Measurements from ENCODE around the gene CEBPA. TPM values are rescaled to one million over a fixed set of nuclear protein-coding genes. Genes with fewer than 3 reads are reported as not detected.
"Not testable (repeated sequence)": the region's sequence is repeated elsewhere in the genome, so short reads cannot be mapped to it uniquely, and the experiment has no call there.

CEBPA gene
- total RNA-seq, 2 experiments from 2014 or later = 0.23 TPM; not detected in 1

DNA sequence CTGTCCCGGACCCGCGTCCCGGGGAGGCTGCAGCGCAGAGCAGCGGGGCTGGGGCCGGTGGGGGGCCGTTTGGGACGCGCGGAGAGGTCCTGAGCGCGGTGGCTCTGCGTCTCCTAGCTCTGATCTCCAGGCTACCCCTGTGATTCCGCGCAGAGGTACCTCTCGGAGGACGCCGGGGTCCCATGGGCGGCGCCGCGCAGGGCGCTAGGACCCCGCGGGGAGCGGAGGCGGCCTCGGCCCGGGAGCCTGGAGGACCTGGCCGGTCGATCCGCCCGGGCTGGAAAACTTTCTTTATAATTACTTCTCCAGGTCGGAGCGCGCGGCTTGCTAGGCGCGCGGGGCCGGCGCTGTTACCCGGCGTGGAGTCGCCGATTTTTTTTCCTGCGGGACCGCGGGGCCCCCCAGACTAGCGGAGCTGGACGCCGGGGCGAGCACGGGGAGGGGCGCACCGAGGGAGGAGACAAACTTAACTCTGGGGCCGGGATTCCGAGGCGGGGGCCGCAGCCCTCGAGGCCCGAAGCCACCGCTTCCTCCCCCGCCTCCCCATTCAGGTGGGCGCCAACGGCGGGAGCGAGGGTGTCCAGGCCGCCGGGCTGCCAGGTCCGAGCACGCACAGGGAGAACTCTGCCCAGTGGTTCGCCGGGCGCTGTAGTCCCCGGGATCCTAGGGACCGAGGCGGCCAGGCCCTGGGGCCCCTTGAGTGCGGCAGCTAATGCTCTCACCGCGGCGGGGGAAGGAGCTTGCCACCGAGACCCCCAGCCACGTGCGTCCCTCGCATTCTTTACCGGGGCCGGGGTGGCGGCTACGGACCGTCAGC is 848 bp upstream of the CEBPA start:
- no peaks in the 10 kb centered on the region for H3K4me1 Mint-ChIP-seq
- no peaks in the 10 kb centered on the region for H3K9me3 Mint-ChIP-seq (ENCODE audit: low read depth)
- no peaks in the 10 kb centered on the region for H3K36me3 Mint-ChIP-seq
- no peak for ATAC-seq
- no peak overlapping the region for H3K4me3 Mint-ChIP-seq
- CTCF ChIA-PET = interaction anchor here (0.9 to 1.2 kb wide), 5 partner anchors 8 to 475 kb away, joined by 3 to 4 read pairs (median 3); no protein-coding TSS in a partner anchor
- no peak for DNase-seq
- peaks cover 53% of the 10 kb centered on the region for H3K27me3 Mint-ChIP-seq
- no peak overlapping the region for H3K27ac Mint-ChIP-seq

DNA sequence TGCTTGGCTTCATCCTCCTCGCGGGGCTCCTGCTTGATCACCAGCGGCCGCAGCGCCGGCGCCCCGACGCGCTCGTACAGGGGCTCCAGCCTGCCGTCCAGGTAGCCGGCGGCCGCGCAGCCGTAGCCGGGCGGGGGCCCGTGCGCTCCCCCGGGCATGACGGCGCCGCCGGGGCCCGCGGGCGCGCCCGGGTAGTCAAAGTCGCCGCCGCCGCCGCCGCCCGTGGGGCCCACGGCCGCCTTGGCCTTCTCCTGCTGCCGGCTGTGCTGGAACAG is 497 bp downstream of the CEBPA start:
- DNase-seq (no peak), ATAC-seq (no peak)
- Mint-ChIP-seq H3K4me3 (no peak overlapping the region), H3K27ac (no peak overlapping the region), H3K9me3 (ENCODE audit: low read depth) (no peaks in the 10 kb centered on the region), H3K27me3 (peaks cover 46% of the 10 kb centered on the region), H3K4me1 (no peaks in the 10 kb centered on the region), H3K36me3 (no peaks in the 10 kb centered on the region)
- CTCF ChIA-PET = interaction anchor here (0.6 to 2.3 kb wide), 2 partner anchors 66 to 67 kb away, joined by 3 to 8 read pairs; no protein-coding TSS in a partner anchor

DNA sequence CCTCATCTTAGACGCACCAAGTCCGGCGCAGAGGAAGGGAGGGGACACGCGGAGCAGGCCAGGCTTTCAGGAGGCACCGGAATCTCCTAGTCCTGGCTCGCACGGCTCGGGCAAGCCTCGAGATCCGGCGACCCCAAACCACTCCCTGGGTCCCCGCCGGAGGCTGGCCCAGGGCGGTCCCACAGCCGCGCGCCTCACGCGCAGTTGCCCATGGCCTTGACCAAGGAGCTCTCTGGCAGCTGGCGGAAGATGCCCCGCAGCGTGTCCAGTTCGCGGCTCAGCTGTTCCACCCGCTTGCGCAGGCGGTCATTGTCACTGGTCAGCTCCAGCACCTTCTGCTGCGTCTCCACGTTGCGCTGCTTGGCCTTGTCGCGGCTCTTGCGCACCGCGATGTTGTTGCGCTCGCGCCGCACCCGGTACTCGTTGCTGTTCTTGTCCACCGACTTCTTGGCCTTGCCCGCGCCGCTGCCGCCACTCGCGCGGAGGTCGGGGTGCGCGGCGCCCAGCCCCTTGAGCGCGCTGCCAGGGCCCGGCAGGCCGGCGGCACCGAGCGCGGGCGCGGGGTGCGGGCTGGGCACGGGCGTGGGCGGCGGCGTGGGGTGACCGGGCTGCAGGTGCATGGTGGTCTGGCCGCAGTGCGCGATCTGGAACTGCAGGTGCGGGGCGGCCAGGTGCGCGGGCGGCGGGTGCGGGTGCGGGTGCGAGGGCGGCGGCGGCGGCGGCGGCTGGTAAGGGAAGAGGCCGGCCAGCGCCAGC is 1.0 kb downstream of the CEBPA start:
- Mint-ChIP-seq H3K9me3 (ENCODE audit: low read depth) (no peaks in the 10 kb centered on the region), H3K27ac (no peak overlapping the region), H3K4me3 (no peak overlapping the region), H3K36me3 (no peaks in the 10 kb centered on the region), H3K27me3 (peaks cover 44% of the 10 kb centered on the region), H3K4me1 (no peaks in the 10 kb centered on the region)
- ATAC-seq = no peak
- DNase-seq = no peak
- CTCF ChIA-PET = interaction anchor here (1.3 to 2.3 kb wide), 2 partner anchors 66 to 106 kb away, joined by 3 to 8 read pairs; no protein-coding TSS in a partner anchor

DNA sequence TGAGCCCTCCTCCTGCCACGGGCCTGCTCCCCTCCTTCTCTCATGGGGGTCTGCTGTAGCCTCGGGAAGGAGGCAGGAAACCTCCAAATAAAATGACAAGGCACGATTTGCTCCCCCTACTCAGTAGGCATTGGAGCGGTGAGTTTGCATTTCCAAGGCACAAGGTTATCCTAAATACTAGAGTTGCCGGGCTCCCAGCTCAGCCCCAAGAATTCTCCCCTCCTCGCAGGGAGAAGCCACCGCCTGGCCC is 1.5 kb downstream of the CEBPA start:
- CTCF ChIA-PET = interaction anchor here (1.3 to 2.3 kb wide), 2 partner anchors 66 to 106 kb away, joined by 3 to 8 read pairs; no protein-coding TSS in a partner anchor
- Mint-ChIP-seq H3K4me1 (no peaks in the 10 kb centered on the region), H3K36me3 (no peaks in the 10 kb centered on the region), H3K27me3 (peaks cover 39% of the 10 kb centered on the region), H3K4me3 (no peak overlapping the region), H3K27ac (no peak overlapping the region), H3K9me3 (ENCODE audit: low read depth) (no peaks in the 10 kb centered on the region)
- ATAC-seq = no peak
- DNase-seq = no peak

DNA sequence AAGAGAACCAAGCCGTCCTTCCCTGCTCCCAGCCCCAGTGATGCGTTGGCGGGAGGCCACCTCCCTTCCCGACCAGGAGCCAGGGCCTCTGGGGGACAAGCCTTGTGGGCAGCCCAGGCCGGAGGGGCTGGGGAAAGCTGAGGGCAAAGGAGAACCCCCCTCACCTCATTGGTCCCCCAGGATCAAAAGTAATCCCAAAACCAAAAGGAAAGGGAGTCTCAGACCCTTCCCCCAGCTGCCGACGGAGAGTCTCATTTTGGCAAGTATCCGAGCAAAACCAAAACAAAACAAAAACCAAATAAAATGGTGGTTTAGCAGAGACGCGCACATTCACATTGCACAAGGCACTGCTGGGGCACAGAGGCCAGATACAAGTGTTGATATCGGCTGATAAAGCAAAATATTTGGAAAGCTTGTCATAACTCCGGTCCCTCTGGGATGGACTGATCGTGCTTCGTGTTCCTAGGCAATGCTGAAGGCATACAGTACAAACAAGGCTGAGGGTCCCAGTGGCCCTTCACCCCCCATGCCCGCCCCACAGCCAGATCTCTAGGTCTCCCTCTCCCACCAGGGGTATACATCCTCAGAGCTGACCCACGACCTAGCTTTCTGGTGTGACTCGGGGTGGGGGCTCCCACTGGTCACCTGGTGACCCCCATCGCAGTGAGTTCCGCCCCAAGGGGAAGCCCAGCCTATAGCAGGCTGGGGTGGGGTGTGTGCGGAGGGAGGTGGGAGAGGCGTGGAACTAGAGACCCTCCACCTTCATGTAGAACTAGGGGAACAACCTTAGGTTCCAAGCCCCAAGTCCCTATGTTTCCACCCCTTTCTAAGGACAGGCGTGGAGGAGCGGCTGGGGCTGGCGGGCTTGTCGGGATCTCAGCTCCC is 2.1 kb downstream of the CEBPA start:
- DNase-seq (no peak), ATAC-seq (no peak)
- no peak overlapping the region for H3K4me3 Mint-ChIP-seq
- H3K9me3 Mint-ChIP-seq (ENCODE audit: low read depth) = no peaks in the 10 kb centered on the region
- H3K36me3 Mint-ChIP-seq = no peaks in the 10 kb centered on the region
- peaks cover 40% of the 10 kb centered on the region for H3K27me3 Mint-ChIP-seq
- CTCF ChIA-PET = interaction anchor here (0.6 to 2.3 kb wide), 3 partner anchors 65 to 116 kb away, joined by 3 to 8 read pairs (median 3); no protein-coding TSS in a partner anchor
- H3K4me1 Mint-ChIP-seq = no peaks in the 10 kb centered on the region
- no peak overlapping the region for H3K27ac Mint-ChIP-seq

DNA sequence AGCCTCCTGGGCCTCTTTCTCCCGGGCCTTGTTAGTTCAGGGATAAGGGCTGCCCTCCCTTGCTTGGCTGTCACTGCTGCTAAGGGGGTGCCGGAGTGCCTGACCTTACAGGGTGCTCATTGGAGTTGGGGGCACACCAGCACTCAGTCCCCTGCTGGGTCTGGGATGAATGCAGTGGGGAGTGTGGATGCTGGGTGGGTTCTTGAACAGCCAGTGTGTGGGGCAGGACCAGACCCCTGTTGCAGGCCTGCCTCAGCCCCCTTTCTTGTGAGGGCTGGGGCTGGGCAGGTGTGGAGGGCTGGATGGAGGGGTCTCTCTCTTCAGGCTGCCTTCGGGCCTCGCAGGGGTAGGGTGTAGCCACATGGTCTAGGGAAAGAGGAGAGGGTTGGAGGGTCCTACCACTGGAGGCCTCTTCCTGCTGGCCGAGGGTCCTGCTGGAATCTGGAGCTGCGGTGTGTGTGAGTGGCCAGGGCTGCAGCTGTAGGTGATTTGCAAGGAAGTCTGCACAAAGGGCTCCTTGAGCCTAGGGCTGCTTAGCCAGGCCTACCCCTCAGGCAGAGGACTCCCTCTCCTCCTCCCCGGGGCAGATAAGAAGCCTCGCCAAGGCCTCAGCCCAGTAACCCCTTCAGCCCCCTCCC is 3.2 kb downstream of the CEBPA start:
- DNase-seq (no peak), ATAC-seq (no peak)
- no peaks in the 10 kb centered on the region for H3K9me3 Mint-ChIP-seq (ENCODE audit: low read depth)
- no peaks in the 10 kb centered on the region for H3K4me1 Mint-ChIP-seq
- no peak overlapping the region for H3K27ac Mint-ChIP-seq
- no peak overlapping the region for H3K4me3 Mint-ChIP-seq
- H3K27me3 Mint-ChIP-seq = peaks cover 35% of the 10 kb centered on the region
- CTCF ChIA-PET = interaction anchor here (0.6 to 2.3 kb wide), 3 partner anchors 64 to 115 kb away, joined by 3 to 8 read pairs (median 4); no protein-coding TSS in a partner anchor
- no peaks in the 10 kb centered on the region for H3K36me3 Mint-ChIP-seq

DNA sequence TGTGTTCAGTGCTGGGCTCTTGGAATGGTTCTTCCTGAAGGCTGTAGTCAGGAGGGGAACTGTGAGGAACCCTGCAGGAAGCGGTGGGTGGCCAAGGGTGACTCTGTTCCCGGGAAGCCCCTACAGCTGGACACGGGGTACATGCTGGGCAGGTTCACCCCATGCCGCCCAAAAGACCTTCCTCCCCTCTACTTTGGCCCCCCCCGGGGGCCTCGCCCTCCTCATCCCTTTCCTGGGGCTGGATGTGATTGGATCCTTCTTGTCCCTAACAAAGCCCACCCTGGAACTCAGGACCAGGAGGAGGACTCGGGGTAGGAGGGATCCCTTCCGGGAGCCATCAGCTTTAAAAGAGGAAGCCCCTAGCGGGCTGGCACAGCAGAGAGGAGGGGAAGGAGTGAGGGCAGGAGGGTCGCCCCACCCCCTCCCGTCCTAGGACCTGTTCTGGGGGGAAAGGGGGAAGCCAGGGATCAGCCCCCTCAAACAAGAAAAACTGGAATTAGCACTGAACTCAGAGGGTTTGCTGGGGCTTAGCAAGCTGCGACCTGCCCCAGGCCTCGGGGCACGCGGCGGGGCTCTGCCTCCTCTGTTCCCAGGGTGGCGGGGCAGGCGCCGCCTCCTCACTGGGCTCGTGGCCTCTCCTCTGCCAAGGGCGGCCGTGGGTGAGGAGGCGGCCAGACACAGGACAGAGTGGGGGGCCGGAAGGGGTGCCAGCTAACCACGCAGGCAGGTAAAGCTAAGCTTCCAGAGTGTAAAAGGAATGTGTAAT is 4.0 kb downstream of the CEBPA start:
- Mint-ChIP-seq H3K9me3 (ENCODE audit: low read depth) (no peaks in the 10 kb centered on the region), H3K27ac (no peak overlapping the region), H3K27me3 (peaks cover 38% of the 10 kb centered on the region), H3K4me3 (no peak overlapping the region), H3K36me3 (no peaks in the 10 kb centered on the region), H3K4me1 (no peaks in the 10 kb centered on the region)
- ATAC-seq (no peak), DNase-seq (no peak)
- CTCF ChIA-PET = interaction anchor here (1.2 kb wide), 2 partner anchors 63 to 108 kb away, joined by 4 to 5 read pairs; no protein-coding TSS in a partner anchor

DNA sequence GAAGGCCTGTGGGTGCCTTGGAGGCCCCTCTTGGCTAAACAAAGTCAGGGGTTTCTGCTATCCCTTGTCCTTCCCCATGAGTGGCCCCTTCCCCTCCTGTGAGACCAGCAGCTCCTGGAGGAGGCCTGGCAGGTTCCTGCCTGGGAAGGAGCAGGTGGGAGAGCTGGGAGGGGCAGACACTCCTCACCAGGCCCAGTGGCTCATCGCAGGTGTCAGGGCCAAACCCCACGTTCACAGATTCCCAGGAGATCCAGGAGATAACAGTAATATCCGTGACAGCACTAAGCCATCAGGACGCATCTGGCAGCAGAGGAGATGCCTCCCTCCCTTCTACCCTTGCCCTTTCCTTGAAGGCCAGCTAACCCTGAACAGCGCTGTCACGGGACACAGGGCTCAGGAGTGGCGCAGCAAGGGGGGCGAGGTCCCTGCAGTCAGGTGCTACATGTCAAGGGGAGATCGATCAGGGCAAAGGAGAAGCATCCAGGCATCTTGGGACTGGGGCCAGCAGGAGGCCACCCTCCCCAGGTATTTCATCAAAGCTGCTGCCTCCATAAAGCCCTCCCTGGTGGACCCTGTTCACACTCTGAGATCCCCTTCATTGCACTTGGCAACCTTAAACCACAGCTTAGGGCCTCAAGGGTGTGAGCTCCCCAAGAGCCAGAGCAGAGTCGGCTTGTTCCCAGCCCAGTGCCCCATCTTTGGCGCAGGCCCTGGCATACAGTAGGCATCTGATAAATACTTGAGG is 4.8 kb downstream of the CEBPA start:
- DNase-seq = no peak

DNA sequence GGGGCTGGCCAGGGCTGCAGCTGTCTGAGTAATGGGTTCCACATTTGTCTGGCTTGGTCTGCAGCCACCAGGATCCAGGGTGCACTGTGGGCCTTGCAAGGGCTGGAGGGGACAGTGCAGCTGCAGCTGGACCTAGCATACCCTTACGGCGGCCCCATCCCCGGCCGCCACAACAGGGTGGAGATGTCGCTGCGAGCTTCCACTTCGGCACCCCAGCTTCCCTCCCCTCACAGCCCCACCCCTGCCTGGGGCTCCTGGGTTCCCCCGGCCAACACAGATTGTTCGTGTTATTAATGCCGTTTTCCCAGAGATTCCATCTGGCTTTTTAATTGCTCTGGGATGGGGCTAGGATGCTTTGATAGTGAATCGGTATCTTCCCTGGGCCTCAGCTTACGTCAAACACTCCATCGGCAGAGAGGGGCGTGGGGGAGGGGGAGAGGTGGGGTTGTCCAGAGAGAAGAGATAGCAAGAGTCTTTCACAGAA is 5.8 kb downstream of the CEBPA start:
- Mint-ChIP-seq H3K27ac (no peak overlapping the region), H3K9me3 (ENCODE audit: low read depth) (no peaks in the 10 kb centered on the region), H3K4me1 (no peaks in the 10 kb centered on the region), H3K36me3 (no peaks in the 10 kb centered on the region), H3K4me3 (no peak overlapping the region), H3K27me3 (peaks cover 47% of the 10 kb centered on the region)
- ATAC-seq (no peak), DNase-seq (no peak)
- CTCF ChIA-PET = no interaction called here

More for the DNA sequence above, 4.8 kb downstream of the CEBPA start:
- CTCF ChIA-PET = interaction anchor here (1.2 kb wide), 2 partner anchors 62 to 109 kb away, joined by 4 to 5 read pairs; no protein-coding TSS in a partner anchor
- no peak for ATAC-seq
- no peaks in the 10 kb centered on the region for H3K9me3 Mint-ChIP-seq (ENCODE audit: low read depth)
- H3K27ac Mint-ChIP-seq = no peak overlapping the region
- H3K4me3 Mint-ChIP-seq = no peak overlapping the region
- peaks cover 45% of the 10 kb centered on the region for H3K27me3 Mint-ChIP-seq
- no peaks in the 10 kb centered on the region for H3K36me3 Mint-ChIP-seq
- H3K4me1 Mint-ChIP-seq = no peaks in the 10 kb centered on the region

DNA sequence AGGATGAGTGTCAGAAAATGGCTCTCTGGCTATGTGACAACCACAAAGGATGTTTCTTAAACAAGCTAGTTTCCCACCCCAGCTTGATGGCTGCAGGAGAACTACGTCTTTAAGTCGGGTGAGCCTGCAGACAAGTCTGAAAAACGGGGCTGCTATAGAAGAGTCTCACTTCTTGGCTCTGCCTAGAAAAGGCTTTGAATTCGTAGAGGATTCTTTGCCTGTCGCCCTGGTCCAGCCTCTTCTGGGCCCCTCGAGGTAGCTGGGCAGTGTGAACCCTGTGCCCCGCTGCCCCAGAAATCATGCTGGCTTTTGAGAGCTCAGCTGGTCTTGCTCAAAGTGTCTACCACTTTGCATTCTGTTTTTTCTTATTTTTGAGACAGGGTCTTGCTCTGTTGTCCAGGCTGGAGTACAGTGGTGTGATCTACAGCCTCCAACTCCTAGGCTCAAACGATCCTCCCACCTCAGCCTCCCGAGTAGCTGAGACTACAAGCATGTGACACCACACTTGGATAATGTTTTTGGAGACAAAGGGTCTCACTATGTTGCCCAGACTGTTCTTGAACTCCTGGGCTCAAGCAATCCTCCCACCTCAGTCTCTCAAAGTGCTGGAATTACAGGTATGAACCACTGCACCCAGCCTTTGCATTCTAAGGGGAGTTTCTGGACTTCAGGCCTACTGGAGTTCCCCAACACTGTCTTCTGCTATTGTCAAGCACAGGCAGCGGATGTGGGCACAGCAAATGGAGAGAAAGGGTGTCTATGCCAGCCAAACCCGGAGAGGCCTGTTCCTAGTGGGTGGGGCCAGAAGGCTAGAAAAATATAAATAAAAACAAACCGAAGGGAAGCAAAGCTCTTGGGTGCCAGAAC is 6.5 kb downstream of the CEBPA start:
- peaks cover 43% of the 10 kb centered on the region for H3K27me3 Mint-ChIP-seq
- H3K36me3 Mint-ChIP-seq = no peaks in the 10 kb centered on the region
- CTCF ChIA-PET = no interaction called here
- DNase-seq = no peak
- no peaks in the 10 kb centered on the region for H3K9me3 Mint-ChIP-seq (ENCODE audit: low read depth)
- H3K4me3 Mint-ChIP-seq = no peak overlapping the region
- no peak for ATAC-seq
- no peak overlapping the region for H3K27ac Mint-ChIP-seq
- H3K4me1 Mint-ChIP-seq = no peaks in the 10 kb centered on the region

DNA sequence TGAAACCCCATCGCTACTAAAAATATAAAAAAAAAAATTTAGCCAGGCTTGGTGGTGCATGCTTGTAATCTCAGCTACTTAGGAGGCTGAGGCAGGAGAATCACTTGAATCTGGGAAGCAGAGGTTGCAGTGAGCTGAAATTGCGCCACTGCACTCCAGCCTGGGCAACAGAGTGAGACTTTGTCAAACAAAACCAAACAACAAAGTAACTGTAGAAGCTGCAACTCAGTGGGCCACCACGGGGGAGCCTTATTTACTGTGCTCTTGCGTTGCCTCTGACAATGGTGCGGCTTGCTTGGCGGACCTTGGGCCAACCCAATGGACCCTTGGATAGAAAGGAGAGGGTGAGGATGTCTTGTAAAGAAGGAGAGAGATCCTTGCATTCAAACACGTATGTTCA is 7.3 kb downstream of the CEBPA start:
- ATAC-seq; H3K36me3 Mint-ChIP-seq; H3K9me3 Mint-ChIP-seq (ENCODE audit: low read depth); H3K4me1 Mint-ChIP-seq; H3K27ac Mint-ChIP-seq; DNase-seq; H3K4me3 Mint-ChIP-seq; CTCF ChIA-PET: not testable (repeated sequence)
- H3K27me3 Mint-ChIP-seq = peaks cover 34% of the 10 kb centered on the region
